ENCODE results near the gene ADGRD1.

DNA sequence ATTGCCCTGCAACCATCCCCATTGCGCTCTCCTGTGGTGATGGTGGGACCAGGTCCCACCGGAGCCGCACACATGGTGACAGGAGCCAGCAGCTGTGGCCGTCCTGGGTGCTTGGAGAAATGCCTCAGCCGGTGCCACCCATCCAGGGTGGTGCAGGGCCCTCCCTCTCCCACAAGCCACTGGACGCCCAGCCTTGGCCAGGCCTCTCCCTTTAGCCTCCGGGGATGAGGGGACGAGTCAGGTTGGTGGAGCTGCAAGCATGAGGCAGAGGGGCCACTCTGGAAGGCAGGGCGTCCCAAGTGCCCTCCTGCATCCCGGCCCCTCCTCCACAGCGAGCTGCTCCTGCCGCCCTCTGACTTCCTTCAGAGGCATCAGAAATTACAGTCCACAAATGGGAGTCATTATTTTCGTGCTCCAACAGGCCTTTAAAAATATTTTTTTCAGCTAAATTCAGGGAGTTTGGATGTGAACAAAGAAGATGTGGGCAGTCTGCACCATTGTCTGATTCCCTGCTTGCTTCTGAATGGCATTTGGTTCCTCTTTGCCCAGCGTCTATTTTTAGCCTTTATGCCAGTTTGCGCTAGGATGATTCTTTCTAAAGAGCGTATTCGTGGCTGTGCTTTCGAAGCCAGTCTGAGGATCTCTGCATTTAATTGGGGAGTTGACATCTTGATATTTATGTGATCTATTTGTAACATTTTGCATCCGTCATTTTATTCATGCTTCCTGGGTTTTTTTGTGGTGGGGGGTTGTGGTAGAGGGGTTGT lies 189.4 kb downstream of the ADGRD1 start:
- TF ChIP-seq, protein P1, sequence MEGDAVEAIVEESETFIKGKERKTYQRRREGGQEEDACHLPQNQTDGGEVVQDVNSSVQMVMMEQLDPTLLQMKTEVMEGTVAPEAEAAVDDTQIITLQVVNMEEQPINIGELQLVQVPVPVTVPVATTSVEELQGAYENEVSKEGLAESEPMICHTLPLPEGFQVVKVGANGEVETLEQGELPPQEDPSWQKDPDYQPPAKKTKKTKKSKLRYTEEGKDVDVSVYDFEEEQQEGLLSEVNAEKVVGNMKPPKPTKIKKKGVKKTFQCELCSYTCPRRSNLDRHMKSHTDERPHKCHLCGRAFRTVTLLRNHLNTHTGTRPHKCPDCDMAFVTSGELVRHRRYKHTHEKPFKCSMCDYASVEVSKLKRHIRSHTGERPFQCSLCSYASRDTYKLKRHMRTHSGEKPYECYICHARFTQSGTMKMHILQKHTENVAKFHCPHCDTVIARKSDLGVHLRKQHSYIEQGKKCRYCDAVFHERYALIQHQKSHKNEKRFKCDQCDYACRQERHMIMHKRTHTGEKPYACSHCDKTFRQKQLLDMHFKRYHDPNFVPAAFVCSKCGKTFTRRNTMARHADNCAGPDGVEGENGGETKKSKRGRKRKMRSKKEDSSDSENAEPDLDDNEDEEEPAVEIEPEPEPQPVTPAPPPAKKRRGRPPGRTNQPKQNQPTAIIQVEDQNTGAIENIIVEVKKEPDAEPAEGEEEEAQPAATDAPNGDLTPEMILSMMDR (IDR thresholded peaks at IDR 0.05) = no peak
- no peak for TF ChIP-seq NFIC (IDR thresholded peaks at IDR 0.05; ENCODE audit: borderline replicate concordance)
- TF ChIP-seq, protein P2, sequence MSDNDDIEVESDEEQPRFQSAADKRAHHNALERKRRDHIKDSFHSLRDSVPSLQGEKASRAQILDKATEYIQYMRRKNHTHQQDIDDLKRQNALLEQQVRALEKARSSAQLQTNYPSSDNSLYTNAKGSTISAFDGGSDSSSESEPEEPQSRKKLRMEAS (IDR thresholded peaks at IDR 0.05; ENCODE audit: low read depth) = no peak
- TF ChIP-seq, protein P3, sequence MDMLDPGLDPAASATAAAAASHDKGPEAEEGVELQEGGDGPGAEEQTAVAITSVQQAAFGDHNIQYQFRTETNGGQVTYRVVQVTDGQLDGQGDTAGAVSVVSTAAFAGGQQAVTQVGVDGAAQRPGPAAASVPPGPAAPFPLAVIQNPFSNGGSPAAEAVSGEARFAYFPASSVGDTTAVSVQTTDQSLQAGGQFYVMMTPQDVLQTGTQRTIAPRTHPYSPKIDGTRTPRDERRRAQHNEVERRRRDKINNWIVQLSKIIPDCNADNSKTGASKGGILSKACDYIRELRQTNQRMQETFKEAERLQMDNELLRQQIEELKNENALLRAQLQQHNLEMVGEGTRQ (IDR thresholded peaks at IDR 0.05; ENCODE audit: borderline replicate concordance, low read depth, low read length) = no peak

All from SK-N-SH (cell line).